HUES6 (cell line): ENCODE results near the gene ISLR.

Experiments used
- H3K27ac ChIP-seq: 2 replicates; pipeline ENCODE4 v1.7.0; 2013; ENCODE audit warnings: low read depth, mild to moderate bottlenecking, low read length, inconsistent platforms
- H3K27me3 ChIP-seq: 2 replicates; pipeline ENCODE4 v1.6.1; 2013; ENCODE audit warnings: low read length; ENCODE audit not compliant: control insufficient read depth, insufficient read depth
- H3K36me3 ChIP-seq: 2 replicates; pipeline ENCODE4 v1.6.1; 2013; ENCODE audit warnings: low read length; ENCODE audit not compliant: control insufficient read depth, insufficient read depth
- H3K4me1 ChIP-seq: 2 replicates; pipeline ENCODE4 v1.6.1; 2013; ENCODE audit warnings: low read length; ENCODE audit not compliant: control insufficient read depth, insufficient read depth
- H3K4me3 ChIP-seq: 2 replicates; pipeline ENCODE4 v1.5.1; 2013; ENCODE audit warnings: low read depth, low read length
- H3K9ac ChIP-seq: one replicate; pipeline ENCODE4 v1.6.1; 2013; ENCODE audit warnings: mild to moderate bottlenecking, low read length
- H3K9me3 ChIP-seq: 2 replicates; pipeline ENCODE4 v1.6.1; 2013; ENCODE audit warnings: low read depth, low read length; ENCODE audit not compliant: control insufficient read depth, insufficient read depth

ISLR gene

GRCh38 chr15:74209997-74210671 is 36.6 kb downstream of the ISLR start:
- H3K4me3 ChIP-seq: no peak overlapping the region
- H3K27ac ChIP-seq: no peak overlapping the region
- H3K4me1 ChIP-seq: peaks cover 69% of the 10 kb centered on the region
- no peaks in the 10 kb centered on the region for H3K9me3 ChIP-seq
- no peak overlapping the region for H3K9ac ChIP-seq
- no peaks in the 10 kb centered on the region; the same call in 1 of the 2 replicates for H3K27me3 ChIP-seq
- no peaks in the 10 kb centered on the region for H3K36me3 ChIP-seq

- Histone ChIP-seq H3K27me3 (no peaks in the 10 kb centered on the region; the same call in 1 of the 2 replicates), H3K4me1 (peaks cover 70% of the 10 kb centered on the region), H3K4me3 (no peak overlapping the region), H3K9me3 (no peaks in the 10 kb centered on the region), H3K9ac (no peak overlapping the region), H3K36me3 (no peaks in the 10 kb centered on the region), H3K27ac (no peak overlapping the region)
Measured at GRCh38 chr15:74210729-74211128, 37.2 kb downstream of the ISLR start.

- Histone ChIP-seq H3K9ac (peak overlapping the region; percentile 19), H3K4me1 (peaks cover 75% of the 10 kb centered on the region), H3K36me3 (no peaks in the 10 kb centered on the region), H3K27ac (no peak overlapping the region), H3K9me3 (no peaks in the 10 kb centered on the region), H3K27me3 (peaks cover 2% of the 10 kb centered on the region; the same call in 1 of the 2 replicates), H3K4me3 (no peak overlapping the region)
Measured at GRCh38 chr15:74211656-74212055, 38.1 kb downstream of the ISLR start.

- Histone ChIP-seq H3K27ac (no peak overlapping the region), H3K4me3 (no peak overlapping the region), H3K36me3 (no peaks in the 10 kb centered on the region), H3K4me1 (peaks cover 75% of the 10 kb centered on the region), H3K27me3 (peaks cover 2% of the 10 kb centered on the region; the same call in 1 of the 2 replicates), H3K9ac (peak overlapping the region; percentile 19), H3K9me3 (no peaks in the 10 kb centered on the region)
Measured at GRCh38 chr15:74212494-74212893, 39.0 kb downstream of the ISLR start.

GRCh38 chr15:74213858-74214284 is 40.4 kb downstream of the ISLR start:
- H3K4me1 ChIP-seq: peaks cover 67% of the 10 kb centered on the region
- no peaks in the 10 kb centered on the region for H3K36me3 ChIP-seq
- peaks cover 9% of the 10 kb centered on the region; the same call in 1 of the 2 replicates for H3K27me3 ChIP-seq
- H3K27ac ChIP-seq: peak overlapping the region; percentile 15; the same call in 1 of the 2 replicates
- H3K9ac ChIP-seq: peak overlapping the region; percentile 55
- no peak overlapping the region for H3K4me3 ChIP-seq
- H3K9me3 ChIP-seq: no peaks in the 10 kb centered on the region

GRCh38 chr15:74214324-74215021 is 41.0 kb downstream of the ISLR start:
- H3K4me1 ChIP-seq: peaks cover 61% of the 10 kb centered on the region

GRCh38 chr15:74215958-74216357 is 42.4 kb downstream of the ISLR start:
- Histone ChIP-seq H3K27ac (no peak overlapping the region), H3K36me3 (no peaks in the 10 kb centered on the region), H3K9me3 (no peaks in the 10 kb centered on the region), H3K4me1 (peaks cover 56% of the 10 kb centered on the region), H3K27me3 (peaks cover 30% of the 10 kb centered on the region), H3K4me3 (no peak overlapping the region), H3K9ac (no peak overlapping the region)

More at GRCh38 chr15:74214324-74215021, 41.0 kb downstream of the ISLR start:
- Histone ChIP-seq H3K4me3 (peak overlapping the region; percentile 4; the same call in 1 of the 2 replicates), H3K9me3 (no peaks in the 10 kb centered on the region), H3K27ac (0 out of 2 replicates have a peak overlapping the region, but pooled peaks have one; percentile 15), H3K36me3 (no peaks in the 10 kb centered on the region), H3K27me3 (peaks cover 15% of the 10 kb centered on the region), H3K9ac (no peak overlapping the region)

- Histone ChIP-seq H3K4me3 (no peak overlapping the region), H3K27me3 (peaks cover 40% of the 10 kb centered on the region), H3K9ac (no peak overlapping the region), H3K9me3 (no peaks in the 10 kb centered on the region), H3K4me1 (peaks cover 61% of the 10 kb centered on the region), H3K27ac (no peak overlapping the region), H3K36me3 (no peaks in the 10 kb centered on the region)
Measured at GRCh38 chr15:74216949-74217348, 43.4 kb downstream of the ISLR start.

- H3K27ac ChIP-seq: no peak overlapping the region
- no peak overlapping the region for H3K9ac ChIP-seq
- no peaks in the 10 kb centered on the region for H3K9me3 ChIP-seq
- no peaks in the 10 kb centered on the region for H3K36me3 ChIP-seq
- H3K4me3 ChIP-seq: no peak overlapping the region
- peaks cover 51% of the 10 kb centered on the region for H3K27me3 ChIP-seq
- H3K4me1 ChIP-seq: peaks cover 61% of the 10 kb centered on the region
Measured at GRCh38 chr15:74217907-74218885, 44.7 kb downstream of the ISLR start.

- Histone ChIP-seq H3K4me3 (no peak overlapping the region), H3K4me1 (peaks cover 56% of the 10 kb centered on the region), H3K36me3 (no peaks in the 10 kb centered on the region), H3K27ac (no peak overlapping the region), H3K9me3 (no peaks in the 10 kb centered on the region), H3K27me3 (peaks cover 76% of the 10 kb centered on the region), H3K9ac (no peak overlapping the region)
Measured at GRCh38 chr15:74220475-74221248, 47.2 kb downstream of the ISLR start.
